G401 (cell line): Measurements from ENCODE around the gene ATOH8. TPM values are rescaled to one million over a fixed set of nuclear protein-coding genes. Genes with fewer than 3 reads are reported as not detected.
A peak's percentile ranks its signal among the peaks of the same experiment; 100 is the strongest.

Experiments
- DNase-seq: peaks from one replicate; pipeline ENCODE4 v3.0.0-alpha.2; 2015; ENCODE audit warnings: low spot score
- in situ Hi-C: cut with HindIII; loops from 2 replicates; pipeline ENCODE4 v1.10.0; 2016; ENCODE audit warnings: low sequenced_read_pairs, mixed read lengths
- total RNA-seq: library from RNA; depleted of rRNA; stranded (reverse); fragments of >200 nt; shearing (Covaris generic); gene quantifications from 2 replicates; pipeline ENCODE4 v1.2.3, GENCODE V29; 2014

The ATOH8 gene
- total RNA-seq, 1 experiment from 2014 or later = 18.9 TPM

DNA sequence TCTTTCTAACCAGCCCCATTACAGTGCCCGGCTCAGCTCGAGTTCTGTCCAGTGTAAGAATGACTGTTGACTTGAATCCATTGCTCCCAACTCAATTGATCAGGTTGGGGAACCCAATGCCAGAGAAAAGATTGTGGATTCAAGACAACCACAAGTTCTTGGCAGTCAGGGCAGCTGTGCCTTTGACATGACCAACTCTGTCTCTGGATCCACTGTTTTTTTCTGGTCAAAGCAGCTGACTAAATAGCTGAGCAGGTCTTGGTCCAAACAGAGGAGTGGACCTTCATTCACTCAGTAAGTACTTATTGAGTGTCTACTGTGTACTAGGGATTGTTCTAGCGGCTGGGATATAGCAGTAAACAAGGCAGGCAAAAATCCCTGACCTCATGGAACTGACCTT is 6.3 kb upstream of the ATOH8 start:
- in situ Hi-C loops = no loop called here
- DNase-seq = no peak

- in situ Hi-C loops = no loop called here
- DNase-seq = no peak
These were observed 5.6 kb upstream of the ATOH8 start for GRCh38 chr2:85748039-85748734.

GRCh38 chr2:85748985-85749875 is 4.6 kb upstream of the ATOH8 start:
- DNase-seq = no peak
- in situ Hi-C loops = no loop called here

GRCh38 chr2:85750587-85751575 is 2.9 kb upstream of the ATOH8 start:
- peak; percentile 69 for DNase-seq
- in situ Hi-C loops = no loop called here

DNA sequence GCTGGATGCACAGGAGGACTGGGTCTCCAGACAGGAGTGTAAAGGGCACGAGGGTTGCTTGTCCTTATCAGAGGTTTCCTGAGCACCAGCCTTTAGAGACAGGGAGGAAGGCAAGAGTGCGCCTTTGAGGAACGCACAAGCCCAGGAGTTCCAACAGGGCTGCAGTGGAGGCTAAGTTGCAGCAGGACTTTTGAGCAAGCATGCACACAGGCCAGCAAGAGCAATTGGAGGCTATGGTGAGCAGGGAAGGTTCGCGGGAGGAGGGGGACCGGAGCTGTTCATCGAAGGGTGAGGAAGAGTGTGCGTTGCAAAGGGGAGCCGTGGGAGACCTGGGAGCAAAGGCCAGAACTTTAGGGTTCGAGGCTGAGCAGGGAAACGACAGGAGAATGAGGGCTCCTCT is 2.2 kb upstream of the ATOH8 start:
- in situ Hi-C loops = no loop called here
- DNase-seq = no peak

DNA sequence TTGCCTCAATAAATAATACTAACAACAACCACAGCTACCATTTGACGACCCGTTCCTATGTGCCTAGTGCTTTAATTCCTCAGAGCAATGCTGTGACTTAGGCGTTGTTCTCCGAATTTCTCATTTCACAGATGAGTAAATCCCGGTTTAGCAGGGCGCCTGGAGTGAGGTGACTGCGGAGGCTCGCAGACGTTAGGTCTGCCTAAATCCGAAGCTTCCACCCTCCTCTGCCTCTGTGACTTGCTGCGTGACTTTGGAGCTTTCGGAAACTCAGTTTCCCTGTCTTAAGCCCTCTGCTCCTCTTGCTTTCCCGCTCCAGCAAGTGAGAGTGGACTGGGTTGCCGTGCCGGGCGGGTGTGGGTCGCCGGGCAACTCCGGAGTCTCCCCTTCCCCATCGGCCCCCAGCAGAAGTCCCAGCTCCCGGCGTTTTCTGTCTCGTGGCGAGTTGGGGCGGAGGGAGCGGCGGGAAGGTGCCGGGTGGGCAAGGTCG is 711 bp upstream of the ATOH8 start:
- in situ Hi-C loops = no loop called here
- no peak for DNase-seq

- no peak for DNase-seq
- in situ Hi-C loops = no loop called here
These were observed 713 bp downstream of the ATOH8 start for GRCh38 chr2:85754313-85755095.

- DNase-seq = no peak
- in situ Hi-C loops = no loop called here
These were observed 1.6 kb downstream of the ATOH8 start for GRCh38 chr2:85755122-85756027.

DNA sequence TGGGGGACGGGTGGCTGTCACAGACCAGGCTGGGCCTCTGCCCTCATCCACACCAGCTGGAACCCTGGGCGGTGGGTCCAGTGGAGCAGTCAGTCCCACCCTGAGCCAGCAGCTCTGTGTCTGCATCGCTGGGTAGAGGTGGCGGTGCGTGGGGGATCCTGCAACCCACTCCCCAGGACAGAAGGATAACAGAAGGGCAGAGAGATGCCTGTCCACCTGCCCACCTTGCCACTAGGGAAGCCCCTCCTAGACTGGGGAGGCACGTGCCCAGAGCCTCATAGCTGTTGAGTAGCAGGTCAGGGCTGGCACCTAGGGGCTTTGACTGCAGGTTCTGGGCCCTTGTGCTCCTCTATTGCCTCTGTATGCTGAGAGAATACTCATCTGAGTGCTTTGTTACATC is 2.4 kb downstream of the ATOH8 start:
- in situ Hi-C loops = no loop called here
- no peak for DNase-seq

- DNase-seq = no peak
- in situ Hi-C loops = no loop called here
These were observed 3.1 kb downstream of the ATOH8 start for GRCh38 chr2:85756822-85757435.

GRCh38 chr2:85757860-85758259 is 4.1 kb downstream of the ATOH8 start:
- in situ Hi-C loops = no loop called here
- no peak for DNase-seq

GRCh38 chr2:85758361-85759256 is 4.8 kb downstream of the ATOH8 start:
- in situ Hi-C loops = no loop called here
- no peak for DNase-seq

- no peak for DNase-seq
- in situ Hi-C loops = no loop called here
These were observed 5.4 kb downstream of the ATOH8 start for GRCh38 chr2:85759257-85759613.

DNA sequence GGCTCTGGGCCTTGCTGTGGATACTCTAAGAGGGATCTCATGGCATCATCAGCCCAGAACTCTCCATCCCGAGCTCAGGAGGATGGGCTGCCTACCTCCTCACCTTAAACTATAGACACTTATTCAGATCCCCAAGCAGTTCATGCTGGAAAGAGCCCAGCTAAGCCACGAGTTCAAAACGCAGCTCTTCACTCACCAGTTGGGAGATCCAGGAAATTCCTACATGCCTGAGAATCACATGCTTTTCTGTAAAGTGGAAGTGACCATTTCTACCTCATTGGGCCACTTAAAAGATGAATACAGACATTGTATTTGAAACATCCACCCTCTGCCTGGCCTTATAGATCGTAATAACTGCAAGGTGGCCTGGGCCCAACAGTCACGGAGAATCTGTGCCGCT is 6.6 kb downstream of the ATOH8 start:
- in situ Hi-C loops = no loop called here
- no peak for DNase-seq

DNA sequence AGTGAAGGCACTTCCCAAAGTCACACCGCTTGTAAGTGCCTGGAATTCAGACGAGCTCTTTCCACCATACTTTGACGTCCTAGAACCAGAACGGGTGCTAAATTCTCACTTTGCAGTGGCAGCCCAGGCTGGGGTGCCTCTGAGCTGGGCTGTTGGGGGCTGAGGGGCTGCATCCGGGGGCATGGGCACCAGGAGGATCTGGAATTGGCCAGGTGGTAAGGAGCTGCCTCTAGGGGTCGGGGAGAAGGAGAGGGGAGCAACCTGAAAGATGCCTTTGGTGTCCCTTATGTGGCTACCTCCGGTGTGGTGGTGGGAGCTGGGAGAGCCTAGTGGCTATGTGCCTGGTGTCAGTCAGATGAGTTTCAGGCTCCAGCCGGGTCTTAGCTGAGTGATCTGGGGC is 7.1 kb downstream of the ATOH8 start:
- DNase-seq = no peak
- in situ Hi-C loops = no loop called here

- DNase-seq = no peak
- in situ Hi-C loops = no loop called here
These were observed 7.7 kb downstream of the ATOH8 start for GRCh38 chr2:85761512-85761944.
